Measurements from ENCODE around the gene PLEKHF1. TPM values are rescaled to one million over a fixed set of nuclear protein-coding genes. Genes with fewer than 3 reads are reported as not detected.

The PLEKHF1 gene
- total and polyA plus RNA-seq, 2 donors (not counting 1 experiment from before 2014, with no cell fraction given): 5.2 to 72.5 TPM

- no peak for TF ChIP-seq EZH2 (IDR thresholded peaks at IDR 0.05; ENCODE audit: low read length, missing control alignments)
- TF ChIP-seq CTCF (conservative IDR thresholded peaks at IDR 0.05 in 1 of 2, IDR thresholded peaks at IDR 0.05 in 1 of 2; ENCODE audit: low read depth in 1 of 2, low read length in 2 of 2): no peak
- Histone ChIP-seq H3K27ac (ENCODE audit: insufficient read depth, low read length) (peak within 1 kb of the TSS; percentile 82), H3K79me2 (ENCODE audit: control insufficient read depth, insufficient read depth, low read length) (peaks cover 12% of the 10 kb centered on the region), H4K20me1 (ENCODE audit: control insufficient read depth, extremely low read depth, insufficient read depth, low read length) (no peaks in the 10 kb centered on the region), H3K27me3 (ENCODE audit: control insufficient read depth, insufficient read depth, low read length) (no peaks in the 10 kb centered on the region), H3K9ac (ENCODE audit: insufficient read depth, low read length) (peak within 1 kb of the TSS; percentile 86), H3K36me3 (ENCODE audit: control insufficient read depth, insufficient read depth, low read length) (no peaks in the 10 kb centered on the region), H2AFZ (ENCODE audit: low read length) (peak within 1 kb of the TSS; percentile 43), H3K4me1 (ENCODE audit: control insufficient read depth, extremely low read depth, insufficient read depth, low read length) (peaks cover 6% of the 10 kb centered on the region), H3K4me3 (replicated peaks in 1 of 4; ENCODE audit: control extremely low read depth in 1 of 4, insufficient read depth in 1 of 4, low read depth in 3 of 4, low read length in 4 of 4) (peak within 1 kb of the TSS; percentile 70 to 88 (median 74)), H3K9me3 (ENCODE audit: control insufficient read depth, insufficient read depth, low read depth, low read length) (no peaks in the 10 kb centered on the region), H3K4me2 (ENCODE audit: extremely low read depth, insufficient read depth, low read length) (peak within 1 kb of the TSS; percentile 93)
- peak; percentile 41 to 50 for DNase-seq (ENCODE audit: low read depth in 2 of 2)
These were observed 49.9 kb downstream of the PLEKHF1 start, which contains the start of gene C19orf12 for GRCh38 chr19:29714953-29715700. C19orf12 (minus strand) TSS chr19:29715261; CDS start chr19:29708413, 6,848 bp downstream.

GRCh38 chr19:29715701-29716581 is 50.7 kb downstream of the PLEKHF1 start:
- no peaks in the 10 kb centered on the region for H3K27me3 ChIP-seq (ENCODE audit: control insufficient read depth, insufficient read depth, low read length)
- H3K9me3 ChIP-seq (ENCODE audit: control insufficient read depth, insufficient read depth, low read depth, low read length): no peaks in the 10 kb centered on the region
- peaks cover 8% of the 10 kb centered on the region for H3K79me2 ChIP-seq (ENCODE audit: control insufficient read depth, insufficient read depth, low read length)
- peak in 1 of 2 donors; percentile 18 for DNase-seq (ENCODE audit: low read depth in 2 of 2)
- H3K27ac ChIP-seq (ENCODE audit: insufficient read depth, low read length): peak overlapping the region; percentile 82
- peak overlapping the region; percentile 86 for H3K9ac ChIP-seq (ENCODE audit: insufficient read depth, low read length)
- H4K20me1 ChIP-seq (ENCODE audit: control insufficient read depth, extremely low read depth, insufficient read depth, low read length): no peaks in the 10 kb centered on the region
- H3K4me2 ChIP-seq (ENCODE audit: extremely low read depth, insufficient read depth, low read length): peak overlapping the region; percentile 93
- H3K36me3 ChIP-seq (ENCODE audit: control insufficient read depth, insufficient read depth, low read length): no peaks in the 10 kb centered on the region
- H3K4me1 ChIP-seq (ENCODE audit: control insufficient read depth, extremely low read depth, insufficient read depth, low read length): peaks cover 6% of the 10 kb centered on the region
- peak overlapping the region; percentile 43 to 88 (median 74) for H3K4me3 ChIP-seq (replicated peaks in 1 of 4; ENCODE audit: control extremely low read depth in 1 of 4, insufficient read depth in 1 of 4, low read depth in 3 of 4, low read length in 4 of 4)
- H2AFZ ChIP-seq (ENCODE audit: low read length): peak overlapping the region; percentile 40
- TF ChIP-seq CTCF (conservative IDR thresholded peaks at IDR 0.05 in 1 of 2, IDR thresholded peaks at IDR 0.05 in 1 of 2; ENCODE audit: low read depth in 1 of 2, low read length in 2 of 2) (no peak), EZH2 (IDR thresholded peaks at IDR 0.05; ENCODE audit: low read length, missing control alignments) (no peak)

GRCh38 chr19:29717051-29717450 is 51.8 kb downstream of the PLEKHF1 start:
- Histone ChIP-seq H3K9me3 (ENCODE audit: control insufficient read depth, insufficient read depth, low read depth, low read length) (no peaks in the 10 kb centered on the region), H3K27me3 (ENCODE audit: control insufficient read depth, insufficient read depth, low read length) (no peaks in the 10 kb centered on the region), H3K9ac (ENCODE audit: insufficient read depth, low read length) (no peak overlapping the region), H3K79me2 (ENCODE audit: control insufficient read depth, insufficient read depth, low read length) (peaks cover 6% of the 10 kb centered on the region), H4K20me1 (ENCODE audit: control insufficient read depth, extremely low read depth, insufficient read depth, low read length) (no peaks in the 10 kb centered on the region), H3K36me3 (ENCODE audit: control insufficient read depth, insufficient read depth, low read length) (no peaks in the 10 kb centered on the region), H3K4me2 (ENCODE audit: extremely low read depth, insufficient read depth, low read length) (no peak overlapping the region), H2AFZ (ENCODE audit: low read length) (no peak overlapping the region), H3K4me3 (replicated peaks in 1 of 4; ENCODE audit: control extremely low read depth in 1 of 4, insufficient read depth in 1 of 4, low read depth in 3 of 4, low read length in 4 of 4) (no peak overlapping the region), H3K4me1 (ENCODE audit: control insufficient read depth, extremely low read depth, insufficient read depth, low read length) (peaks cover 6% of the 10 kb centered on the region), H3K27ac (ENCODE audit: insufficient read depth, low read length) (no peak overlapping the region)
- DNase-seq (ENCODE audit: low read depth in 2 of 2): no peak
- TF ChIP-seq EZH2 (IDR thresholded peaks at IDR 0.05; ENCODE audit: low read length, missing control alignments): no peak
- no peak for TF ChIP-seq CTCF (conservative IDR thresholded peaks at IDR 0.05 in 1 of 2, IDR thresholded peaks at IDR 0.05 in 1 of 2; ENCODE audit: low read depth in 1 of 2, low read length in 2 of 2)

Measured in fibroblast of lung (primary cell).